SH-SY5Y (cell line): ENCODE results near the gene PYGM.

Source experiments
- GATA2 ChIP-seq: IDR thresholded peaks from 2 replicates; pipeline ENCODE4 v1.6.1; 2011; ENCODE audit warnings: mild to moderate bottlenecking, low read depth, low read length
- GATA3 ChIP-seq: IDR thresholded peaks from 2 replicates; pipeline ENCODE4 v1.6.1; 2011; ENCODE audit warnings: low read depth, mild to moderate bottlenecking, low read length, moderate library complexity

DNA sequence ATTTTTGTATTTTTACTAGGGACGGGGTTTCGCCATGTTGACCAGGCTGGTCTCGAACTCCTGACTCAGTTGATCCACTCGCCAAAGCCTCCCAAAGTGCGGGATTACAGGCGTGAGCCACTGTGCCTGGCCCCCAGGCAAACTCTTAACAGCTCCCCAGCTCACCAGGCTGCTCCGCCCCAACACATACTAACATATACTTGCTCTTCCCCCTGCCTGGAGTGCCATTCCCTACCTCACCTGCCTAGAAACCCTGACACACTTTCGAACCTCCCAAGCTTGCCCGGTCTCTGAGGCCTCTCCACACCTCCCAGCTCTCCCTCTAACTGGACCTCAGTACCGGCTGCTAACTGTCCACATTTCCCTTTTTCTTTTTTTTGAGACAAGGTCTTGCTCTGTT, 34.8 kb upstream of the PYGM start:
- TF ChIP-seq GATA2 (no peak), GATA3 (no peak)
